Left lobe of liver (tissue), 2 donors: ENCODE measurements around the gene PDXDC1. TPM values are rescaled to one million over a fixed set of nuclear protein-coding genes. Genes with fewer than 3 reads are reported as not detected.
"Not testable (repeated sequence)": the region's sequence is repeated elsewhere in the genome, so short reads cannot be mapped to it uniquely, and the experiment has no call there.

Source experiments
- ATAC-seq: fragments of 200-7000 bp; cut with Tn5 transposase; one replicate; pipeline ENCODE4 v1.9.1; 2020; ENCODE audit warnings: mild to moderate bottlenecking, moderate library complexity
- DNase-seq: peaks from one replicate; pipeline ENCODE4 v3.0.0-alpha.2; 2020; ENCODE audit warnings: low spot score
- total RNA-seq: library from RNA; stranded (reverse); gene quantifications from one replicate; pipeline ENCODE4 v1.2.1, GENCODE V29; 2021
- donor health status: DM: no; HTN: no; CAD: no; lungs with moderate emphysema.
- donor health status: DM: no; HTN: yes; CAD: no.

Gene PDXDC1
- total RNA-seq, 1 donor from 2014 or later: 117 TPM

- not testable (repeated sequence) for ATAC-seq, DNase-seq
These were observed 155.6 kb downstream of the PDXDC1 start for GRCh38 chr16:15130256-15130932.

GRCh38 chr16:15130943-15131700, 156.3 kb downstream of the PDXDC1 start:
- not testable (repeated sequence) for ATAC-seq, DNase-seq

GRCh38 chr16:15132719-15133428, 158.0 kb downstream of the PDXDC1 start:
- ATAC-seq, DNase-seq: not testable (repeated sequence)

DNA sequence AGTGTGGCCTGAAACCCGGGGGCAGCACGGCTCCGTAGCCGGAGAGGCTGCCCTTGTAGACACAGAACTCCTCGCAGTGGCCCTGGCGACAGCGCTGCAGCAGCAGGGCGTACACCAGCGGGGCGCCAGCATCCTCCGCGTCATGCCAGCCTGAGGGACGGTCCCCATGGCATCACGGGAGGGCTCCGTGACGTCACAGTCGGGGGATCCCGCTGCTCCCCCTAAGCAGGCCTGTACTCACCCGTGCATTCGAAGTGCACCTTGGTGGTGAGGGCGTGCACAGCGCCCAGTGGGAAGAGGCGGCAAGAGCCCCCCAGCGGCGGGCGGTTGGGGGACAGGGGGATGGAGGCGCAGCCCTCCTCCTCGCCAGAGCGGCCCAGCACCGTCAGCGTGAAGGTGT, 158.7 kb downstream of the PDXDC1 start:
- DNase-seq, ATAC-seq: not testable (repeated sequence)

DNA sequence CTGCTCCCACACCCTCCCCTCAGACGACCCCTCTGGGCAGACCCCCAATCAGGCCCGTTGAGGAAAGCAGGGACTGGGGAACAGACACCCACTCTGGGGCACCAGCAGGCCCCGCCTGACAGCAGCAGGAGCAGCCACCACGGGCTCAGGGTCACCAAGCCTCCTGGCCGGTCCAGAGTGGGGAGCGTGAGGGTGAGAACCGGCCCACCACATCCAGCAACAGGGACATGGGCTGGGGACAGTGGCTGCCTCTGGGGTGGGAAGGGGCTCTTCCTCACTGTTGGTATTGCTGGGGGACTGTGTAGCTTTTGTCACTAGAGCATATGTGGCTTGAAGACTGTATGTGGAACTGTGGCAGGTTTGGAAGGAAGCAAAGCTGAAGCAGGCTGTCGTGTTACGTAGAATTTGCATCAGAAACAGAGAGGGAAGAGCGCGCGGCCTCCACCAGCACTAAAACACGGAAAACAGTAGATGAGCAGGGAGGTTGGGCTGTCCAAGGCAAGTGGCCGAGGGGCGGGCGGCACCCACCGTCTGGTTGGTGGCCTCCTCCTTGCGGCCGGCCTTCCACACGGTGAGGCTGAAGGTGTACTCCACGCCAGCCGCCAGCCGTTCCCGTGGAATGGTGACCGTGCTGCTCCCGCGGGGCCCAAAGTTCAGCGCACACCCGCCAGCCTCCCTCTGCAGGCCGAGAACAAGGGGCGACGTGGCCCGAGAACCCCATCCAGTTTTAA, 160.1 kb downstream of the PDXDC1 start:
- ATAC-seq, DNase-seq: not testable (repeated sequence)

- DNase-seq: not testable (repeated sequence)
- ATAC-seq: peak; percentile 29
These were observed 160.9 kb downstream of the PDXDC1 start for GRCh38 chr16:15135483-15136360.

- not testable (repeated sequence) for DNase-seq, ATAC-seq
These were observed 162.7 kb downstream of the PDXDC1 start for GRCh38 chr16:15137514-15137913.

- ATAC-seq: peak; percentile 7
- not testable (repeated sequence) for DNase-seq
These were observed 165.9 kb downstream of the PDXDC1 start for GRCh38 chr16:15140444-15141365.

GRCh38 chr16:15141586-15141985, 166.8 kb downstream of the PDXDC1 start:
- ATAC-seq (no peak), DNase-seq (no peak)

GRCh38 chr16:15142107-15142890, 167.5 kb downstream of the PDXDC1 start:
- DNase-seq, ATAC-seq: not testable (repeated sequence)

GRCh38 chr16:15142891-15143600, 168.2 kb downstream of the PDXDC1 start:
- not testable (repeated sequence) for DNase-seq, ATAC-seq

- not testable (repeated sequence) for ATAC-seq, DNase-seq
These were observed 168.8 kb downstream of the PDXDC1 start for GRCh38 chr16:15143601-15144091.

- peak; percentile 31 for ATAC-seq
- not testable (repeated sequence) for DNase-seq
These were observed 169.3 kb downstream of the PDXDC1 start for GRCh38 chr16:15144092-15144631.

DNA sequence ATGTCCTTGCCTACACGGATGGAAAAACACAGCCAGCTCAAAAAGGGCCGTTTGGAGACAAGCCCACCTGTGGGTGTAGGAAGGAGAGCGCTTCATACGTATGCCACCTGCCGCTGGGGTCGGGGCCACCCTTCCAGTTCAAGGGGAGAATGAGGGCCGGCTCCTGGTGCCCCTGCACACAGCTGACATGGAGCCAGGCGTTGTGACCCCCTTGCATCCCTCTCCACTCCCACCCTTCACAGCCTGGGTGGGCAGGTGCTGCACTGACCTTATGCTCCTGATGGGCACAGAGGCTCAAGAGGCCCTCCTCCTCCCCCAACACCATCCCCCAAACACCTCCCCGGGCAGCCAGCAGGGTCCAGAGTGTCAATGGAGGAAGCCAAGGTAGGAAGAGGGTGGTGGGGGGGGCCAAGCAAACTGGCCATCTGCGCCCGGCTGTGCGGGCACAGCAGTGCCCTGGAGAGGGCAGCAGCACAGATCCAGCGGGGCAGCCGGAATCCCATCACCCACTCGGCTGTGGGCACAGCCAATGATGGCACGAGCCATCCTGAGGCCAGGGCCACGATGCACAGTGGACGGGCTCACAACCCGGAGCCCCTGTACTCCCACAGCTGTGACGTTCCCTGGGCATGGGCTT, 170.1 kb downstream of the PDXDC1 start:
- ATAC-seq, DNase-seq: not testable (repeated sequence)

- ATAC-seq: not testable (repeated sequence)
These were observed 170.8 kb downstream of the PDXDC1 start for GRCh38 chr16:15145418-15146263.

More at GRCh38 chr16:15145418-15146263, 170.8 kb downstream of the PDXDC1 start:
- not testable (repeated sequence) for DNase-seq
